ENCODE results near the gene HYPK. TPM values are rescaled to one million over a fixed set of nuclear protein-coding genes. Genes with fewer than 3 reads are reported as not detected.
A peak's percentile ranks its signal among the peaks of the same experiment; 100 is the strongest.

HYPK gene, protein sequence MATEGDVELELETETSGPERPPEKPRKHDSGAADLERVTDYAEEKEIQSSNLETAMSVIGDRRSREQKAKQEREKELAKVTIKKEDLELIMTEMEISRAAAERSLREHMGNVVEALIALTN
- total RNA-seq, result 10 to 100 TPM; 10.2 to 19.0 (median 14.8) TPM

DNA sequence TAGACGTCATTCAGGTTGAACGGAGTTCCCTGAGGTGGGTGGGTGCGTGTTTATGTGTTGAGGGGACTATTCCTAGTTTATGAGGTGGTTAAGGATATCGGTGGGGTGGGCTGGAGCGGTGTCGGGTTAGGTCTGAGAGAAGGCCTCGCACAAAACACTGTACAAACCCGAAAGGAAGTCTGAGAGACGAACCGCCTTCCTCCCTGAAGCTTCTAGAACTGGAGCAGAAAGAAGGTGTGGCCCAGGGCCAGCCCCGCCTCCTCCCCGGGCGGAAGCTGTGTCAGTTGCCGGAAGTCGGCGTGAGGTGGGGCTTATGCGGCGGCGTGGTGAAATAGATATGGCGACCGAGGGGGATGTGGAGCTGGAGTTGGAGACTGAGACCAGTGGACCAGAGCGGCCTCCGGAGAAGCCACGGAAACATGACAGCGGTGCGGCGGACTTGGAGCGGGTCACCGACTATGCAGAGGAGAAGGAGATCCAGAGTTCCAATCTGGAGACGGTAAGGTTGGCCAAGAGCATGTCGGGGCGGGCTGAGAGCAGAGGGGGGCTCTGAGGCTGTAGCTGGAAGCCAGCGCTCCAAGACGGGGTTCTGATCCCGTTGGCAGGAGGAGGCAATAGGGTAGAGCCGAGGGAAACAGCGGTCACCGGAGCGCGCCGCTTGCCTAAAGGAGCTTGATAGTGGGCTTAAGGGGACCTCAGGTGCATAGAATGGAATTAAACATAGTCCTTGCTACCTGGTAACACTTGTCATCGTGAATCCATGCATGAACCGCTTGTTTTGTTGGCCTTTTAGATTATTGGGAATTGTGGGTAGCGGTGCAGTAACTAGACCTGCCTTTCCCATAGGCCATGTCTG, at the start of gene HYPK:
Gene HYPK, plus strand, starts transcription at position 314 of the 856 bp plus-strand sequence. Its CDS starts 24 bp downstream, at position 338.
- ATAC-seq (ENCODE audit: low FRiP score), result peak; percentile 88
- TF ChIP-seq, protein P1, sequence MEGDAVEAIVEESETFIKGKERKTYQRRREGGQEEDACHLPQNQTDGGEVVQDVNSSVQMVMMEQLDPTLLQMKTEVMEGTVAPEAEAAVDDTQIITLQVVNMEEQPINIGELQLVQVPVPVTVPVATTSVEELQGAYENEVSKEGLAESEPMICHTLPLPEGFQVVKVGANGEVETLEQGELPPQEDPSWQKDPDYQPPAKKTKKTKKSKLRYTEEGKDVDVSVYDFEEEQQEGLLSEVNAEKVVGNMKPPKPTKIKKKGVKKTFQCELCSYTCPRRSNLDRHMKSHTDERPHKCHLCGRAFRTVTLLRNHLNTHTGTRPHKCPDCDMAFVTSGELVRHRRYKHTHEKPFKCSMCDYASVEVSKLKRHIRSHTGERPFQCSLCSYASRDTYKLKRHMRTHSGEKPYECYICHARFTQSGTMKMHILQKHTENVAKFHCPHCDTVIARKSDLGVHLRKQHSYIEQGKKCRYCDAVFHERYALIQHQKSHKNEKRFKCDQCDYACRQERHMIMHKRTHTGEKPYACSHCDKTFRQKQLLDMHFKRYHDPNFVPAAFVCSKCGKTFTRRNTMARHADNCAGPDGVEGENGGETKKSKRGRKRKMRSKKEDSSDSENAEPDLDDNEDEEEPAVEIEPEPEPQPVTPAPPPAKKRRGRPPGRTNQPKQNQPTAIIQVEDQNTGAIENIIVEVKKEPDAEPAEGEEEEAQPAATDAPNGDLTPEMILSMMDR (IDR thresholded peaks at IDR 0.05), result no peak
- DNase-seq (ENCODE audit: low spot score), result peak; percentile 77

DNA sequence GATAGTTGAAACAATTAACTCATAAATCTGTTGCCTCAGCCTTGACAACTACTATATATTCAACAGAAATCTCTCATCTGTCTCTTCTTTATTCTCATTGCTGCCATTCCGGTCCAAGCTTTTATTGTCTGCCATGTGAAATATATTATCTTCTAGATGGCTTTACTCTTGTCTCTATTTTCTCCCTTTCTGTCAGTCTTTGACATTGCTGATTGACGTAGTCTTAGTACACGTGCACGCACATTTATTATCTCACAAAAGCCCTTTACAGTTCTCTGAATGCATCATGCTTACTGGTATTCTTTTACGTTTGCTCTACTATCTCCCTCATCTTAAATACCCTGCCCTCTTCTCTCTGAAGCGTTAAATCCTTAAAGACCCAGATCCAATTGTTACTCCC, 48.5 kb upstream of the HYPK start:
- ATAC-seq (ENCODE audit: low FRiP score) (no peak), DNase-seq (ENCODE audit: low spot score) (no peak)
- TF ChIP-seq, protein P1 (IDR thresholded peaks at IDR 0.05), result no peak

DNA sequence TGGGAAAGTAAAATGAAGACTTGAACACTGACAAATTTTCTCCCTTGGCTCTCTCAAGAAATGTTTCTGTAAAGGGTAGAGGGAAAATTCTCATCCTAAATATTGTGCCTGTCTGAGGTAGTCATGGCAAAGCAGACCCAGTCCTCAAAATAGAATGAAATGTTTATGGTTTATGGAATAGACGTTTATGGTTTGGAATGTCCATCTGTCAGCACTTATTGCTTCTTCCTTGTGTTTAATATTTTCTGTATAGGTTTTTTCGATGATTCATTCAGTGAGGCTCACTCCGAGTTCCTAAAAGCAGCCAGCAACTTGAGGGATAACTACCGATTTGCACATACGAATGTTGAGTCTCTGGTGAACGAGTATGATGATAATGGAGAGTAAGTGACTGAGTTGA, 37.6 kb upstream of the HYPK start:
- DNase-seq (ENCODE audit: low spot score) (no peak), ATAC-seq (ENCODE audit: low FRiP score) (no peak)
- TF ChIP-seq, protein P1 (IDR thresholded peaks at IDR 0.05), result no peak

DNA sequence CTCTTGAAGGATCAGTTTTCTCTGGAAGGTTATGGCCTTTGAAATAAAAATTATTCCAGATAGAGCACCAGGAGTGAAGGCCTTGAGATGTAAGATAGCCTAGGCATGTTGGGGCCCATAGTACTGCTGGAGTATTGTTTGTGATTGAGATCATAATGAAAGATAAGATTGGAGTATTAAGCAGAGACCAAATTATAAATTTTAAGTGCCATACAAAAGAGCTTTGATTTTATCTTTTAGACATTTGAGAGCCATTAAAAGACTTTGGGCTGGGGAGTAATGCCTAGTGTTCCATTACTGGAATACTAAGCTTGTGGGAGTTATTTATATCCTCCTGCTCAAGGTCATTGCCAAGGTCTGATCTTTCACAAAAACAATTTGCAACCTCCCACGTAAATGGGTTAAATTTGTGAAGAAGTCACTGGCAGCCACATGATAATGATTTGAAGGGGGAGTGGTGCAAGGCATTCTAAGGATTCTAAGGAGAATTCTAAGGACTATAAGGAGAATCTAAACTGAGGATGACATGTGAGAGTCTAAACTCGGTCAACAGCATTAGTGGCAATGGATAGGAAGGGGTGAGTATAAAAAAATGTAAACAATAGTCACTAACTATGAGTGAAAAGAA, 36.5 kb upstream of the HYPK start:
- TF ChIP-seq, protein P1 (IDR thresholded peaks at IDR 0.05), result no peak
- ATAC-seq (ENCODE audit: low FRiP score), result no peak
- no peak for DNase-seq (ENCODE audit: low spot score)

DNA sequence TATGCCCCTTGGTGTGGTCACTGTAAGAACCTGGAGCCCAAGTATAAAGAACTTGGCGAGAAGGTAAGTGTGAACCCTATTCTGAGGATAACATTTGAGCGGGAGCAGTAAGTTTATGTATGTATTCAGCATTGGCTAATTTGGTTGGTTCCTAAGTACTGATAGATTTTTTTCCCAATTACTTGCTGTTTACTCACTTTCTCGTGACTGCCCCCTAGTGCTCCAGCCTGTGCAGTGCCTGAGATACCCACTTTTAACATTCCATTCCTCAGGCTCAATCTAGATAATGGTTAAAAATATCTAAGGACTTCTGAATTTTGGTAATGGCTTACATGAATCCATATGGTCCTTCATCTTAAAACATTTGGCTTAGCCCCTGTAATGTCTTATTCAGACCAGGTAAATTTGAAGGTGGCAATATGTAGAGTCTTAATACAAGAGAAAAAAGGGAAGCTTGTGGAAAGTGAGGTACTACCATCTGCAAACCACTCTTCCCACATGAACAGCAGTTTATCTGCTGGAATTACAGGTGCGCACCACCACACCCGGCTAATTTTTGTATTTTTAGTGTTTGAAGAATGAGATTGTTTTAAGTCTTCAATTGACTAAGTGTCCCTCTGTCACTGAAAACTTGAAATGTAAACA, 30.7 kb upstream of the HYPK start:
- DNase-seq (ENCODE audit: low spot score) (peak; percentile 53), ATAC-seq (ENCODE audit: low FRiP score) (peak; percentile 58)
- TF ChIP-seq, protein P1 (IDR thresholded peaks at IDR 0.05), result no peak

DNA sequence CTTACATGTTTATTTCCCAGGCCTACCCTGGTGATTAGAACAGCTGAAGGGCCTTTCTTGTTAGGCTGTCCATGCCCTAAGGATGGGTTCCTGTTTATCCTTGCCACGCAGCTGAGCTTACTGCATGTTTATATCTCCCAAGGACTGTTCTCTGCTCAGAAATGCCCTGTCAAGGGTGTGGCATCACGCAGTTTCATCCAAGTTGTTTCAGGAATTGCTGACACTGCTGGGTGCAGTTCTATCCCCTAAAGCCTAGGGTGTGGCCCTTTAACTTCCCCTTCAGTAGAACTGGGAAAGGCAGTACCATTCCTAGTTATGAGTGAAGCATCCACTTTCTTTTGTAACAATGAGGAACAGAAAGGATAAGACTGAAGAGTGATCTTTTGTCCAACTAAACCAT, 28.6 kb upstream of the HYPK start:
- ATAC-seq (ENCODE audit: low FRiP score) (peak; percentile 29), DNase-seq (ENCODE audit: low spot score) (no peak)
- TF ChIP-seq, protein P1 (IDR thresholded peaks at IDR 0.05), result no peak
